OCI-M1 (cell line): ENCODE data around the gene ITGAE.

Source experiments
- DNase-seq: peaks from one replicate; lab custom pipeline; 2025; lab: John Stamatoyannopoulos, UW

Gene ITGAE

GRCh38 chr17:3818786-3819185 lies 17.8 kb upstream of the ITGAE start:
- DNase-seq = no peak

DNA sequence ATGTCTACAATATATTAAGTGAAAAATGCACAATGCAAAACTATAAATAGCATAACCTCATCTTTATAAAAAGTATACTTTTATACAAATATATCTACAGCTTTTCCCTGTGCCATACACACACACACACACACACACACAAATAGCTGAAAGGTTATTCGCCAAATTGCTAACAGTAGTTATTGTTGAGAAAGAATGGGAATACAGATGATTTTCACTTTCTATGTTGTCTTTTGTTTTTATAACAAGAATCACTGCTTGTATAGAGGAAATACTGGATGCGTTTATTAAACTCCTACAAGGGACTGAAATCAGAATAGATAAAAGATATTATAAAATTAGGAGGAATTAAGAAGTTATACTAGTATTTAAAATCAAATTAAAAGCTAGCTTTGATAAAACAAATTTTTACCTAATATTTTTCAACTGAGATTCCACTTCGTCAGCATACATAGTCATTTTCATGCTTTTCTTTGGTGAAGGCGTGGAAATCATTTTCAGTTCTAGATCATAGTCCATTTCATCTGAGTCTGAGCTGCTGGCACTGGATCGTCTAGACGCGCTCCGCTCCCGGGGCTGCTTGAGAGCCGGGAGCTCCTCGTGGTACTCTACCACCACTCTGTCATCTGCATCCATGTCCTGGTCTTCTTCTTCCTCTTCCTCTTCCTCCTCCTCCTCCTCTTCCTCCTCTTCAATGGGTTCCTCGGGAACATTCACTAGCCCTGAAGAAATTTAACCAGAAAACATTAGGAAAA lies 17.0 kb upstream of the ITGAE start:
- no peak for DNase-seq

DNA sequence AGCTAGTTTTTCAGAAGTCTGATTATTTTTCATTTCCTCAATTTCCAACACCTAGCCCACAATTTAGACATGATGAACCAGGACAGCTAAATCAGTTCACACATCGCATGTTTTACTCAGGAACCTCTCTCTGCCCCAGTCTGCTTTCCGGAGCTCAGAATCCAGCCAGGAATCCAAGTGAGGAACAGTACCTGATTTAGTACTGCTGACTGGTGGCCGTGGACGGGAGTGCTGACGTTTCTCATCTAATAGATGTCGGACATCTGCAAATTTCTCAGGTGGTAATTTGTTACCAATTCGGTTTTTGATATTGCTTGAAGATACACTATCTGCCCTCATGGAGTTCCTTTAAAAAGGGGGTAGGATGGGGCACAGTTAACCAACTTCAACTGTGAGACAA lies 14.9 kb upstream of the ITGAE start:
- no peak for DNase-seq

- no peak for DNase-seq
Measured at GRCh38 chr17:3815122-3815521, 14.1 kb upstream of the ITGAE start.

- no peak for DNase-seq
Measured at GRCh38 chr17:3814361-3814760, 13.4 kb upstream of the ITGAE start.

DNA sequence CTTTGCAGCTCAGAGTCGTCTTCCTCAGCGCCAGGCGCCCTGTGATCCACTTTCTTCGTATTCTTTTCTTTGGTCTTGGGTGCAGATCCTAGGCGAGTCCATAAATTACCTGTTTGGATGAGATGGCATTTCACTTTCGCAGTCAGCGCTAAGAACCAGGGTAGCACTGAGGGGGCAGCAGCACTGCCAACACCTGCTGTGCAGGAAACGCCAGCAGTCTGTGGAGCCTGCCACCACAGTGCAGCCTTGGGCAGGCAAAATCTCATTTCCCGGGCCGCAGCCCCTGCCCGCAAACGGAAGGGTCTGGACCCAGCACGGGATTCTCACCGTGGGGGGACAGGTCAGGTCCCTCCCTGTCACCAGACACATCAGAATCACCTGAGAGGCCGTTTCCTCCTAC lies 12.2 kb upstream of the ITGAE start:
- no peak for DNase-seq

DNA sequence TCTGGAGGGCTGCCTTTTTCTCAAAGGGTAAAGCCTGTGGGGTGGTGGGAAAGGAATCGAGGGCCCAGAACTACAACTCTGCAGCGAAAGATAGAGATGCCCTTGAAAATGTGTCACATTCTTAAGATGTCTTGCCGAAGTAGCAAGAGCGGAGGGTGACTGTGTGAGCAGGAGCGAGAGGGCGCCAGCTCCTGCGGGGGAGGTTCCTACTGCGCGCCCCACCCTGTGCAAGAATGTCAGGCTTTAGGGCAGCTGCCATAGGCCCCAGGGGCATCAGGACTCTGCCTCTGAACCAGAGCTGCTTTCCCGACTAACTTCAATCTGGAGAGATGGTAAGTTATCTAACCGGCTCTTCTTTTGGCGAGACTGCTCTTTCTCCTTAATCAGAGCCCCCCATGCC lies 11.8 kb upstream of the ITGAE start:
- DNase-seq = no peak

GRCh38 chr17:3812284-3812683 lies 11.3 kb upstream of the ITGAE start:
- no peak for DNase-seq

GRCh38 chr17:3810019-3810418 lies 9.0 kb upstream of the ITGAE start:
- DNase-seq = no peak

DNA sequence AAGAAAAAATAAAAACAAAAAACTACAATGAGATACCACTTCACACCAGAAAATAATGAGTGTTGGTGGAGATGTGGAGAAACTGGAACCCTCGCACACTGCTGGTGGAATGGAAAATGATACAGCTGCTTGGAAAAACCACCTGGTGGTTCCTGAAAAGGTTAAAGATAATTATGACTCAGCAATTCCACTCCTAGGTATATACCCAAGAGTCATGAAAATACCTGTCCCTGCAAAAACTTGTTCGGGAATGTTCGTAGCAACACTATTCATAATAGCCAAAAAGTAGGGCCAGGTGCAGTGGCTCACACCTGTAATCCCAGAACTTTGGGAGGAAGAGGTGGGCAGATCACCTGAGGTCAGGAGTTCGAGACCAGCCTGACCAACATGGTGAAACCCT lies 8.1 kb upstream of the ITGAE start:
- DNase-seq = no peak

DNA sequence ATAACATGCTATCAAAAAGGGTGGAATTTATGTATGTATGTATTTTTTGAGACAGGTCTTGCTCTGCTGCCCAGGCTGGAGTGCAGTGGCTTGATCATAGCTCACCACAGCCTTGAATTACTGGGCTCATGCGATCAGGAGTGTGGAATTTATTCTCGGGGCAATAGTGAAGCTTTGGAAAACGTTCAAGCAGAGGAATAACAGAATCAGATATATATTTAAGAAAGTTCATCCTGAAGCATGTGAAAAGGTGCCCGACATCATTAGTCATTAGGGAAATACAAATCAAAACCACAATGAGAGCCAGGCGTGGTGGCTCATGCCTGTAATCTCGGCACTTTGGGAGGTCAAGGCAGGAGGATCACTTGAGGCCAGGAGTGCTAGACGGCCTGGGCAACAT lies 7.7 kb upstream of the ITGAE start:
- DNase-seq = no peak

DNA sequence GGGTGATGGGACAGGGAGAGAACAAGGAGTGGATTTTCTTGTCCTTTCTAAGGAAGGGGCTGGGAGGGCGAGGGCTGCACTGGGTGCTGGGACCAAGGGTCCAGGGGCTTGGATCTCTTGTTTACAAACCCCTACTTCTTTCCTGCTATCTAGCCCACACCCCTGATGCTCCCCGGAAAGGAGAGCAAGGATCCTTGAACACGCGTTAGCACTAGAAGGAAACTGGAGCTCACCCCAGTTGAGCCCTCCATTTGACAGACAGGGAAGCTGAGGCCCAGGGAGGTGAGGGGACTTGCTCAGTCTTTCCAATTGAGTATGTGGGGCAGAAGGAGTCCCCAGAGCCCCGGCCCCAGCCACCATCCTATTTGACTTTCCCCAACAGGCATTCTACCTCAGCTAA lies 4.6 kb upstream of the ITGAE start:
- no peak for DNase-seq

DNA sequence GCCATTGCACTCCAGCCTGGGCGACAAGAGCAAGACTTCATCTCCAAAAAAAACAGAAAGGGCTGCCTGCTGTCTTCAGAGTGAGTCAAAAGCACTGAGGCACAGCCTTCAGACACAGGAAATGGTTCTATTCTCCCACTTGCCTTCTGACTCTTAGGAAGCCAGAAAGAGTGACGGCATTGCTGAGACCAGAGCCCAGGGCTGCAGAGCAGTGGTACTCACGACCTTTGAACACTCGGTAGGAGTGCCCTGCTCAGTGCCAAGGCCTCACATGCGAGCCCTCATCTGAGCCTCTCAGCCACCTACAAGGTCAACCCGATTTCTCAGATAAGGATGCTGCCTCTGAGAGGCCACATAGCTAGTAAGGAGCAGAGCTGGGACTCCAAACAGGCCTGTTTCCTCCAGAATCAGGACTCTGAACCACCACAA lies 3.5 kb upstream of the ITGAE start:
- DNase-seq = no peak

DNA sequence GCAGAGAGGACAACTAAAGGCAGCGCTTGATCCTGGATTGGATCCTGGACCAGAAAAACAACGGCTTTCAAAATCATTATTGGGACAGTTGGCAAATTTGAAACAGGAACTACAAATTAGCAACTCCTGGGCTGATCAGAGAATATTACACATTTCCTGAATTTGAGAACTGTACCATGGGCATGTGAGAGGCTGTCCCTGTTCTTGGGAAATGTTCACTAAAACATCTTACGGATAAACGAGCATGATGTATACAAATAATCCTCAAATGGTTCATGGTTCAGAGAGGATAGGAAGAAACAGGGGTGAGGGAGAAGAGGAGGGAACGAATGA lies 2.3 kb upstream of the ITGAE start:
- DNase-seq = no peak

DNA sequence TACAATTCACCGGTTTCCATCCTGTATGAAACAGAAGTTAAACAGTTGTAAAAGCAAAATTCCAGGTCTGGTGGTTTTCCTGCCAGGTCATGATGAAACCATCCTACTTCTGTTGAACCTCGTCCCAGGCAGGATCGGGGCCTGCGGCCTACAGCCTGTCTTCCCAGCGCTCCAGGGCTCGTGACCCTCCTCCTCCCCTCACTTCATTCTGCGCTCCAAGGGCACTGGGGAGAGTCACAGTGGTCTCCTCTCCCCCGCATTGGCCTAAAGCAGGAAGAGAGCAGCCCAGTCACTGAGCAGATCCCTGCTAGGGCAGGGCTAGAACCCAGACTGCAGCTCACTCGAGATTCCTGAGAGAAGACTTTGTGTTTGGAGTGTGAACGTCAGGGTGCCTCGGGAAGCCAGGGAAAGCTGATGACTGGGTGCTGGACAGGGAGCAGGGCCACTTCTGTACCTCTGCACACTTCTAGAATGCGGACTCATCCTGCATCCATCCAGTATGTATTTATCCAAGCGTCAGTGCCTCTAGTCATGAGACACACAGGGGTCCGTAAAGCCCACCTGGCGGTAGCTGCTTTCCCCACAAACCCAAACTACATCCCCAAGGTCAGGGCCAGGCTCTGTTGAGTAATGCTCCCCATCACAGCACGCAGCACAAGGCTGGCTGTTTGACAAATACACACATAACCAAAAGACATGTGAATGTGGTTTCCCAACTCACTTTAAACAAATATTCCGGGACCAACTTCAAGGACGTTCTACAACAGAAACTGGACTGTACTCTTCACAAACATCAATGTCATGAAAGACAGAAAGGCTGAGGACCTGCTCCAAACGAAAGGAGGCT lies 1.7 kb upstream of the ITGAE start:
- no peak for DNase-seq

DNA sequence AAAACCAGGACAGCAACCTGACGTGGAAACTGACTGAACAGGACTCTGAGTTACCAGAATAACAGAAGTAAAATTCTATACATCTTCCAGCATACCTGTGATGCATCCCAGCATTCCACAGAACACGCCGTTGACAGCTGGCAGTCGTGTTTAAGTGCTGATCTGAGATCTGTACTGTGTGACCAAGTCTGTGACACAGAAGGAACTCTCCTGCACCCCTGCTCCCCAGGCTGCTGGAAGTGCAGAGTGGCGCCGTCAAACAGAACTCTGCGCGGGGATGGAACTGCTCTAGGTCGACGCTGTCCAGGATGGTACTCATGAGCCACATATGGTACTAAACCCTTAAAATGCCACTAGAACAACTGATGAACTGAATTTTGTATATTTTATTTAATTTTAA lies 804 bp upstream of the ITGAE start:
- no peak for DNase-seq

GRCh38 chr17:3801347-3801746 lies 359 bp upstream of the ITGAE start:
- DNase-seq = no peak

DNA sequence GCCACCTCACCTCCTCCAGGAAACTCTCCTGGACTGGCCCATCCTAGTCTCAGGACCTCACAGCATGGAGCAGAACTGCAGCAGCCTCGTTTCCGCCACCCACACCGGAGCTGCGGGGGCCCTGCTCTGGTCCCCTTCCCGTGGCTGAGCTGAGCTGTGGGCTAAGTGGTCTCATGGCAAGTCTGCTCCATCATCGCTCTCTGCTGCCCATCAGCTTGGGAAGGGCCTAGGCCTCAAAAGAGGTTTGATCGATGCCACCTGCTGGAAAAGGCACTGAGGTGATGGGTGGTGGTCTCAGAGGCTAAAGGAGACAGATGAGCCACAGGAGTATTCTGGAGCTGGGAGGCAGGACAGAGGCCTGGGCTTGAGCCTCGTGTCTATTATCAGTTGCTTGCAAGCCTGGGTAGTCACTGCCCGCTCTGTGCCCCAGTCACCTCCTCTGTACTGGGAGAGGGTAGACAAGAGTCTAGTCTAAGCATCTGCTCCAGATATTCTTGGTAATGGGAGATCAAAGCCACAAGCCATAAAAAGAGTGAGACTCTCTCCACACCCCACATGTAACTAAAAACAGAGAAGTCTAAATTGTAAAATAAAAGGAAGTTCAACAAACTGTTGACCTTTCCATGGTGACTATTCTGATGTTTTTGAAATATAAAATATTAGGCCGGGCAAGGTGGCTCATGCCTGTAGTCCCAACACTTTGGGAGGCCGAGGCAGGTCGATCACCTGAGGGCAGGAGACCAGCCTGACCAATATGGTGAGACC lies 1.6 kb downstream of the ITGAE start:
- DNase-seq = no peak

GRCh38 chr17:3798273-3799180 lies 2.5 kb downstream of the ITGAE start:
- DNase-seq = no peak

DNA sequence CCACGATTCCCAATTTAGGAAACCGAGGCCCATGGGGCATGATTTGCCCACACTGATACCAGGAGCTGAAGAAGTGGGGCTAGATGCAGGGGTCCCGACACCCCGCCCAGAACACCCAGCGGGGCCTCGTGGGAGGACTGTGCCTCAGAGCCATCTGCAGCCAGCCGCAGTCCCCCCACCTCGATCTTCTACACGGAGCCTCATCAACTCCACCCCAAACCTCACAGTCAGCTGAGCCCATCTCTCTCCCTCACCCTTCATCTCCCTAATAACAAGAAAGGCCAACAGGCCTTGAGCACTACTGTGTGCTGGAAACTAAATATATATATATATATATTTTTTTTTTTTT lies 4.2 kb downstream of the ITGAE start:
- DNase-seq = no peak

- no peak for DNase-seq
Measured at GRCh38 chr17:3796110-3796821, 4.7 kb downstream of the ITGAE start.
